Islet of Langerhans (tissue), 1 donor: ENCODE results near the gene RAD51C.
"Not testable (repeated sequence)": the region's sequence is repeated elsewhere in the genome, so short reads cannot be mapped to it uniquely, and the experiment has no call there.

Source experiments
- FAIRE-seq: peaks from one replicate; lab custom pipeline; 2011; peaks lifted over from hg19 to GRCh38; lab: Jason Lieb, UNC

The RAD51C gene

GRCh38 chr17:58692239-58693055 is at the start of gene RAD51C:
Gene RAD51C (plus strand): TSS chr17:58692602. CDS start chr17:58692644, 42 bp downstream.
- FAIRE-seq, result no peak

- no peak for FAIRE-seq
These were observed 49.3 kb upstream of the RAD51C start for GRCh38 chr17:58643147-58643546.

- FAIRE-seq, result no peak
These were observed 44.2 kb upstream of the RAD51C start for GRCh38 chr17:58648236-58648635.

- FAIRE-seq, result not testable (repeated sequence)
These were observed 34.2 kb upstream of the RAD51C start for GRCh38 chr17:58657962-58658803.

GRCh38 chr17:58658804-58659713 is 33.3 kb upstream of the RAD51C start:
- FAIRE-seq, result peak; percentile 56

GRCh38 chr17:58659714-58660084 is 32.7 kb upstream of the RAD51C start:
- FAIRE-seq, result not testable (repeated sequence)

GRCh38 chr17:58660621-58661020 is 31.8 kb upstream of the RAD51C start:
- FAIRE-seq, result no peak

GRCh38 chr17:58661499-58661898 is 30.9 kb upstream of the RAD51C start:
- no peak for FAIRE-seq

- no peak for FAIRE-seq
These were observed 28.1 kb upstream of the RAD51C start for GRCh38 chr17:58664302-58664701.

GRCh38 chr17:58665946-58666857 is 26.2 kb upstream of the RAD51C start:
- no peak for FAIRE-seq

- no peak for FAIRE-seq
These were observed 25.5 kb upstream of the RAD51C start for GRCh38 chr17:58666858-58667267.

- no peak for FAIRE-seq
These were observed 24.3 kb upstream of the RAD51C start for GRCh38 chr17:58667934-58668597.

- FAIRE-seq, result no peak
These were observed 23.8 kb upstream of the RAD51C start for GRCh38 chr17:58668598-58668935.

GRCh38 chr17:58669853-58670252 is 22.5 kb upstream of the RAD51C start:
- no peak for FAIRE-seq

- FAIRE-seq, result no peak
These were observed 20.4 kb upstream of the RAD51C start for GRCh38 chr17:58671969-58672368.

- FAIRE-seq, result no peak
These were observed 15.1 kb upstream of the RAD51C start for GRCh38 chr17:58677194-58677880.

GRCh38 chr17:58678287-58678686 is 14.1 kb upstream of the RAD51C start:
- not testable (repeated sequence) for FAIRE-seq

GRCh38 chr17:58679263-58680037 is 13.0 kb upstream of the RAD51C start:
- no peak for FAIRE-seq

GRCh38 chr17:58680038-58680369 is 12.4 kb upstream of the RAD51C start:
- FAIRE-seq, result no peak
